NOMO-1 (cell line): ENCODE measurements around the gene MT4.

Experiments
- DNase-seq, 2 experiments: peaks; one replicate each; lab custom pipeline; 2025; ENCODE audit not compliant: unreplicated experiment in 2 of 2; lab: John Stamatoyannopoulos, UW

MT4 gene

GRCh38 chr16:56601325-56601724, 36.5 kb downstream of the MT4 start:
- DNase-seq = no peak

GRCh38 chr16:56603589-56603988, 38.7 kb downstream of the MT4 start:
- peak in 1 of 2 experiments; percentile 20 for DNase-seq

DNA sequence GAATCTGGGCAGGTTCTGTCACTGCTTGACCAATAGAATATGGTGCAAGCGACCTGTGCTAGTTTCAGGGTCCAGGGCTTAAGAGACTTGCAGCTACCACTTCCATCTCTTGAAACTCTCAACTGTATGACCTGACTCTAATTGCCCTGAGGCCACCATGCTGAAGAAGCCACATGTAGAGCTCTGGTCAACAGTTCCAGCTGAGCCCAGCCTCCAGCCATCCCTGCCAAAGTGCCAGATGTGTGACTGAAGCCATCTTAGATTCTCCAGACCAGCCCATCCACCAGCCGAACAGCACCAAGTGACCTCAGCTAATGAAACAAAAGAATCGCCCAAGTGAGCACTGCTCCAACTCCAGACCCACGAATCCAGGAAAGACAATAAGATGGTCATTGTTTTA, 40.1 kb downstream of the MT4 start:
- no peak for DNase-seq

- no peak for DNase-seq
Observed at GRCh38 chr16:56605475-56605874, 40.6 kb downstream of the MT4 start.

DNA sequence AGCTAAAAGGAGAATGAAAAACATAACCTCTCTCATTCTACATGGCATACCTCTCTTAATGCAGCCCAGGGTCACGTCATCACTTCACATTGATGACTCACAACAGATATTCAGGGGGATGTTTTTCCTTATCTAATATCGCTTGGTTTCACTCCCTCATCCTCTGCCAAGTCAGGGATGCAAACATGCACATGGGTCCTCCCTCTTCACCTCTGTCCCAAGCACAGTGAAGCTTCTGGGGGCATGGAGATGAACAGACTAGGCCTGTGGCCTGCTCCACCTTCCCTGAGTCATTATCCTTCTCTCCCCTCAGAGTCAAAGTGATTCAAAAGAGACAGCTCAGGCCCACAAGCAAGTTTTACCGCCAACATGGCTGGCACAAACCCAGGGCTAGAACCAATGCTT, 41.2 kb downstream of the MT4 start:
- no peak for DNase-seq

- DNase-seq = no peak
Observed at GRCh38 chr16:56606476-56607108, 41.7 kb downstream of the MT4 start.

DNA sequence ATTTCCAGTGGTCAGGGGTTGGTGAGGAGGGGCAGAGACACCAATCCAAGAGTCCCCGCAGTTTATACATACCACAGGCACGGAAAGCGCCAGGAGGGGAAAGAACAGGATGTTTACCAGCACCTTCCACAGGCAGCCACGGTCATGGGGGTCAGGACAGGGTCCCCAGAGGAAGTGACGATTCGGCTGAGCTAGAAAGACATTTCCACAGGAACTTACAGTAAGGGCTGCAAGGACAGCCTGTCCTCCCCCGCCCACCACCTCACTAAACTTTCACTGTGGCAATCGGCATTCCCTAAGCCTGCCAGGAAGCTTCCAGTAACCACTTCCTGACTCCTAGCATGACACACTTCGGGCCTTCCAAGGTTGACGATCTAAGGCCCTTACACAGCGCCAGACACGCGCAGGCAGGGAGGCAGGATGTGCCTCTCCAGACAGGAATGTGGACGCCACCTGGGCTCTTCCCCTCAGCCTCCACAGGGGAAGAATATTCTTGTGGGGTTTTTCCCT, 42.3 kb downstream of the MT4 start:
- no peak for DNase-seq

GRCh38 chr16:56607675-56608042, 42.8 kb downstream of the MT4 start:
- DNase-seq = no peak

DNA sequence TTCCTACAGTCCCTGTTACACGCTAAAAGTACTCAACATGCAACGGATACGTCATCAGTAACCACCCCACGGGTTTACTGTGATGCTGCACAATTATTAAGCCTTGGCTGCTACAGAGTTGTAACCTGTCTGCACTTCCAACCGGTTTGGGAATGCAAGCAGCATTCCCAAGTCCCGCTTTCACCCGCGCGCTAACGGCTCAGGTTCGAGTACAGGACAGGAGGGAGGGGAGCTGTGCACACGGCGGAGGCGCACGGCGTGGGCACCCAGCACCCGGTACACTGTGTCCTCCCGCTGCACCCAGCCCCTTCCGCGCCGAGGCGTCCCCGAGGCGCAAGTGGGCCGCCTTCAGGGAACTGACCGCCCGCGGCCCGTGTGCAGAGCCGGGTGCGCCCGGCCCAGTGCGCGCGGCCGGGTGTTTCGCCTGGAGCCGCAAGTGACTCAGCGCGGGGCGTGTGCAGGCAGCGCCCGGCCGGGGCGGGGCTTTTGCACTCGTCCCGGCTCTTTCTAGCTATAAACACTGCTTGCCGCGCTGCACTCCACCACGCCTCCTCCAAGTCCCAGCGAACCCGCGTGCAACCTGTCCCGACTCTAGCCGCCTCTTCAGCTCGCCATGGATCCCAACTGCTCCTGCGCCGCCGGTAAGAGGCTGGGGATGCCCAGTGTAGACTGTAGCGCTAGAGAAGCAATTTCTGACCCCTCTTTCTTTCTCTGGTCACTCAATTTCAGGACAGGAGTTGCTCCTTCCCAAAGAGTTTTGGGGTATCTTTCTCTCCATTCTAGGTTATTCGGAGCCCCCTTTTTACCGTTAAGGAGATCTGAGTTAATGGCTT, 43.4 kb downstream of the MT4 start, which contains the start of gene MT2A:
Gene MT2A (plus strand): TSS at position 542 of the 833 bp plus-strand sequence. CDS start 72 bp downstream, at position 614.
- DNase-seq = peak; percentile 98 to 100

GRCh38 chr16:56608876-56609462, 44.1 kb downstream of the MT4 start:
- no peak for DNase-seq

- peak; percentile 76 to 98 for DNase-seq
Observed at GRCh38 chr16:56609463-56609921, 44.6 kb downstream of the MT4 start.

DNA sequence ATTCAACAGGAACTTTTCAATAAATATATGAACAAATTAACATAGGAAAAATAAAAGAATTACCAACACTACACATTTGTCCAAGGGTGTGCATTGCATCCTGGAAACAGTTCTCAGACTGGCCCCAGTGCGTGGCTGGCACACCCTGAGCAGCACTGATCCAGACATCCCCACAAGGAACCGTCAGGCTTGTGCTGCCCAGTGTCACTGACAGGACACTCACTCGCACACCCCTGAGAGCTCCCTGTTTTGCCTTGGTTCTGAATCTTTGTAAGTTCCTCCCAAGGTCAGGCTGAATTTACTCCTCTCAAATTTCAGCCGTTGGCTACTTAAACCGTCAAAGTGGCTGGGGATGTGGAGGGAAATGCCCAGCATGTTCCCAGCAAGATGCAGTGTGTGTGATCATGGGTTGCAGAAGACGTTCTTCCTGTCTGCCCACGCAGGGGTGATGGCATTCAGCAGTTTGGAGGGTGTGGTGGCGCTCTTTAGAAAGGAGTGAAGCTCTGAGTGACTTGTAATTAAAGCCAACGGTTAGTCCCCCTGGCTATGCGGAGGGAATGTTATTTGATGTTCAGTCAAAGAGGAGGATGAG, 45.2 kb downstream of the MT4 start:
- DNase-seq = peak; percentile 42 to 60

GRCh38 chr16:56610609-56611111, 45.8 kb downstream of the MT4 start:
- DNase-seq = no peak

GRCh38 chr16:56611281-56611833, 46.5 kb downstream of the MT4 start:
- DNase-seq = no peak

DNA sequence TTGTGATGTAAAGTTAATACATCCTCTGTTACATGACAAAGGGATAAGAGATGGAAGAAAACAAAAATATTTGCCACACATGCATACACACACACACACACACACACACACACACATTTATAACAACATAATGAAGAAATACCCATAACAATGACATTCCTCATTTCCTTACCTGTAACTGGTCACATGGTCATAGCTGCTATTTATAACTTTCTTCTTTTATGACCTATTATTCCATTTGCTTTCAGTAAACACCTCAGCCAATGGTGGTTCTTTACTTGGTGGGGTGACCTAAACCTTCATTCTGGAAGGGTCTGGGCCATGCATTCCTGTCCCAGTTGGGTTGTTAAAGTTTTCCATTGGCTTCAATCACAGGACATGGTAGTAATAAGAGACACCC, 48.8 kb downstream of the MT4 start:
- no peak for DNase-seq

- DNase-seq = no peak
Observed at GRCh38 chr16:56614549-56614991, 49.7 kb downstream of the MT4 start.

GRCh38 chr16:56615353-56615752, 50.5 kb downstream of the MT4 start:
- DNase-seq = no peak

GRCh38 chr16:56616608-56617211, 51.8 kb downstream of the MT4 start:
- DNase-seq = no peak

- DNase-seq = peak; percentile 29 to 62
Observed at GRCh38 chr16:56617212-56618085, 52.6 kb downstream of the MT4 start.
